ENCODE measurements around the gene EXOSC5.
"Not testable (repeated sequence)": the region's sequence is repeated elsewhere in the genome, so short reads cannot be mapped to it uniquely, and the experiment has no call there.

EXOSC5 gene

DNA sequence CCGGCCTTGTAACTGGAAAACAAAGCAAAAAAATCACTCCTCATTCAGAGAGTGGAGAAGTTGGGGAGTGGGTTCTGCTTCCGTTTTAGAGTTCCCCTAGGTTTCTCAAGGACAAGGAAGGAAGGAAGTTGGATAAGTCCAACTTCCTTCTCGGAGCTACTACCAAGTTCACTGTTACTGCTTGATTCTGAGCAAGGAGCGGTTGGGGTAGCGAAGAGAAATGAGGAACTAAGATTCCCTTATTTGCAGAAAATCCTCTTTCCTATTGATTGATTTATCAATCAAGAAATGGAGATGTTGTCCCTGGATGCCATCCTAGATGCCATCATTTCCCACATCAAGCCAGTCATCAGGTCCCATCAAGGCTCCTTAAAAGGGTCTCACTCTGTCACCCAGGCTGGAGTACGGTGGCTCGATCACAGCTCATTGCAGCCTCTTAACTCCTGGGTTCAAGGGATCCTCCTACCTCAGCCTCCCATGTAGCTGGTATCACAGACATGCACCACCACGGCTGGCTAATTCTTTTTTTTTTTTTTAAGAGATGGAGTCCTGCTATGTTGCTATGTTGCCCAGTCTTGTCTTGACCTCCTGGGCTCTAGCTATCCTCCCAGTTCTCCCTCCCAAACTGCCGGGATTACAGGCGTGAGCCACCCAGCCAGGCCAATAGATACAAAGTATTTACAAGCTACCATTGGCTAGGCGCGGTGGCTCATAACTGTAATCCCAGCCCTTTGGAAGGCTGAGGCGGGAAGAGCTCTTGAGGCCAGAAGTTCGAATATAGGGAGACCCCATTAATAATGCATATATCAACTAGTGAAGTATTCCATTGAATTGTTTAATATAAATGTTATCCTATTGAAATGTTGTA is 32.4 kb downstream of the EXOSC5 start:
- DNase-seq = no peak

GRCh38 chr19:41363753-41364523 is 33.2 kb downstream of the EXOSC5 start, which contains the start of gene B9D2:
Gene B9D2, minus strand, starts transcription at chr19:41364149. Its CDS starts 630 bp downstream, at chr19:41363519.
- peak; percentile 100 for DNase-seq

DNA sequence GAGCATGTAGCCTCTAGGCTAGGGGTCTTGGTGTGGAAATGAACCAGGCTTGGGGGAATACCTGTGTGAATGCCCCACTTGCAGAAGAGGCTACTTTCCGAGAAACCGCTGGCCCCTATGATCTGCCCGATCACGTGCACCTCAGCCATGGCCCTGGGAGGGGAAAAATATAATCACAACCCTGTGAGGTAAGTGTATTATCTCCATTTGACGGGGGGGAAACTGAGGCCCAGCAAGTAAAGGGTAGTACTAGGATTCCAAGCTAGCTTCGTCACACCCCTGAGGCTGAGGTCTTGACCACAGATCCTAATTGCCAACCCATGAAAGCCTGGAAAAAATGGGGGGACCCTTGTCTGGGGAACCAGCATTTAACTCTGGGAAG is 33.8 kb downstream of the EXOSC5 start:
- DNase-seq = no peak

DNA sequence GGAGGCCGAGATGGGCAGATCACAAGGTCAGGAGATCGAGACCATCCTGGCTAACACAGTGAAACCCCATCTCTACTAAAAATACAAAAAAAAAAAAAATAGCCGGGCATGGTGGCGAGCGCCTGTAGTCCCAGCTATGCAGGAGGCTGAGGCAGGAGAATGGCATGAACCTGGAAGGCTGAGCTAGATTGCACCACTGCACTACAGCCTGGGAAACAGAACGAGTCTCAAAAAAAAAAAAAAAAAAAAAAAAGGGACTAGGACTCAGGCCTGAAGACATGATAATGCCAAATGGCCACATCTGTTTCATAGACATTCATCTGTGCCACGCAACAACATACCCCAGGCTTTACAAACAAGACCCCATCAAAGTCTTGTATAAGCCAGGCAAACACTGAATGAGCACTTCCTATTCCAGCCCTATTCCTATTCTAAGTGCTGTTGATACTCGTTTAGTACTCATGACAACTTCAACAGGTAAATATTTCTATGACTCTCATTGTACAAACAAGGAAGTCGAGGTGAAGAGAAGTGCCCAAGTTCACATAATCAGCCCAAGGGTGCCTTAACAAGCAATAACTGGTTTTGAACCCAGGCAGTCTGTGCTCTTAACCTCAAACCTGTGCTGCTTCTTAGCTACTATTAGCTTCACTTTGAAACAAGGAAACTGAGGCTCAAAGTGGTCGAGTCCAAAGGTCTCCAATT is 34.9 kb downstream of the EXOSC5 start:
- DNase-seq = no peak

DNA sequence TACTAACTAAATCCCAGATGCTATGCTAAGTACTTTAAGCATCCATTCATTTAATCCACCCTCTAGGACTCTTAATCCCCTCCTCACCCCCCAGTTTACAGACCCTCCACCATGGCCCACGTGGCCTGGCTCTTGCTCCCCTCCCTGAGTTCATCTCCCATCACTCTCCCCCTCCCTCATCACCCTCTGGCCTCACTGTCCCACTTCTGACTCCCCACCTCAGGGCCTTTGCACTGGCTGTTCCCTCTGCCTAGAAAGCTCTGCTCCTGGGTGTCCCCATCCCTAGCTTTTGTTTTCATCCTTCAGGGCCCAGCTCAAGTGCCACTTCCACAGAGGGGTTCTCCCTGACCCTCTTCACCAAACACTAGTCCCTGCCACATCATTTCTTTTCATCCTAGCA is 37.4 kb downstream of the EXOSC5 start:
- DNase-seq = no peak

- DNase-seq = no peak
Measured at GRCh38 chr19:41357746-41358145, 39.4 kb downstream of the EXOSC5 start.

DNA sequence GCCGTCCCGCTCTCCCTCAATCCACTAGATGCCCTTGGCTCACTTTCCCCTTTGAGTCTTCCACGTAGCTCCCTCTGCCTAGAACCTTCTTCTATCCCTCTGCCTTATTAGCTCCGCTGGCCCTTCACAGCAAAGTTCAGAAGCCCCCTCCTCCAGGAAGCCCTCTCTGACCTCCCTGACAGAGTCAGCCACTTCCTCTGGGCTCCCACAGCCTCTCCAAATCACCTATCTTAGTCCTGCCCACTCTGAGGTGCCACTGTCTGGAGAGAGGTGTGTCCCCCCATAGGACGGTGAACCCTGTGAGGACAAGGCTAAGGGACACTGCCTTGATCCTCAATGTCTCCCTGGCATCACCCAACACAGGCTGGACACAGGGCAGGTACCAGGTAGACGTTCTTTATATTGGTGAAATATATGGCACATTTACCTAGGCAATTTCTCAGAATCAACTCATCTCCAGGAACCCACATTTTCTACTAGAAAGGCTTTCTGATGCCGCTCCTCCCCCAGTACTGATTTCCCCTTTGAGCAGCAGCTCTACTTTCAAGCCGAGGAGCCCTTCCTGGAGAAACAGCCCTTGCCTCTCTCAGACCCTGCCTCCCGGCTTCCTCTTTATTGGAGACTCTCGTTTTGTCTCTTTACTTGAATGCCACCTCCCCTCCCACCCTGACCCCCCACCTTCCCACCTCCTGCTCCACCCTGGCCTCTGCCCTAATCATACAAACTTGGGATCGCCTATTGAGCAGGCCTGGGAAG is 40.0 kb downstream of the EXOSC5 start:
- no peak for DNase-seq

- no peak for DNase-seq
Measured at GRCh38 chr19:41355802-41356201, 41.4 kb downstream of the EXOSC5 start.

- DNase-seq = no peak
Measured at GRCh38 chr19:41355035-41355434, 42.1 kb downstream of the EXOSC5 start.

DNA sequence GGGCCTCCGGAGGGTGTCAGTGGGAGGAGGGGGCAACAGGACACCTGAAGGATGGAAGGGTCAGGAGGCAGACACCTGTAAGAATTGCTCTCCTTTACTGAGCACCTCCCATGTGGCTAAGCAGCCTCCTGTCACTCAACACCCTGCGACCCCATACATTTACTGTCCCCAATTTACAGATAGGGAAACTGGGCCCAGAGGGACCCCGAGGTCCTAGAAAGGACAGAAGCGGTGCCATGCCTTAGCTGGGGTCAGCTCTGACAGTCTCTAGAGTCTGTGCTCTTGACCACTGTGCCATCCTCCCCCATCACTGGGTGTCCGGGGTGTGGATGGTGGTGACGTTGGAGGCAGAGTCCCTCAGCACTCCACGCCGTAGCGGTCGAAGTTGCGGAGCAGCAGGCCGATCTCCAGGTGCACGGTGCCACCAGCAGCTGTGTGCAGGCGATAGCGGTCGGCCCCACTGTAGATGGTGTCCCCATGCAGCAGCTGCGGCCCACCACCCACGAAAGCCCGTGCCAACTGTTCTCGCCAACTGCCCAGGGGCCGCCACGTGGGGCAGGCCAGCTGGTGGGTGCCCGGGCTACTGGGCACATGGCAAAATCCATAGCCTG is 42.7 kb downstream of the EXOSC5 start:
- no peak for DNase-seq

DNA sequence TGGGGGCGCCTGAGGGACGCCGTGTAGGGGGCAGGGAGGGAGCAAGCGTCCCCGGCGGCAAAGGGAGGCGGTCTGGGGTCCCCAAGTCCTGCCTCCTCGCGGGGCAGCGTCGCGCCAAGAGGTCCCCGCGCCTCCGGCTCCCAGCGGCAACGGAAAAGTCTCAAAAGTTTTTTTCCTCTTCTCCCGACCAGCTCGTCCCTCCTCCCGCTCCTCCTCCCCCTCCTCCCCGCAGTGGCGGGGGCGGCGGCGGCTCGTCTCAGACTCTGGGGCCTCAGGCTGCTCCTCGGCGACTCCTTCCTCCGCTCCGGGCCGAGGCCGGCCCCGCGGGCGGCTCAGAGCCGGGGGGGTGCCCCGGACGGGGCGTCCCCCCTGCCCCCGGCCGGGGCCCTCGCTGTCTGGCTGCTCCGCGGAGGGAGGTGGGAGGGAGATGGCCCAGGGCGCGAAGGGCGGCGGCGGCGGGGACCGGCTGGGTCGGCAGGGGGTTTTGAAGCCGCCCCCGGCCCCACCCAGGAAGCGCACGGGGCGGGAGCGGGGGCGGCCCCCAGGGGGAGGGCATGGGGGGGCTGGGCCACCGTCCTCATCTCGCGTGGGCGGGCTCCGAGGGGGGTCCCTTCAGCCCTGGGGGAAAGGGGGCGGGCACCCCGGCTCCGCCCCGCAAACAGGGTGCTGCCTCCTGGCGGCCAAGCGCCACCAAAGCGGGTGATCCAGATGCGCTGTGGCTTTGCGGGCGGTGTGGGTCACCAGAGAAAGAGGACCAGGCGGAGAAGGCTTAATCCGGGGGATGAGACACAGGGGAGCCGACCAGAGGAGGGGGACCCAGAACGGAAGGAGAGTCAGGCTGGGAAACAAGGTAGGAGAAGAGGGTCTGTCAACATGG is 43.5 kb downstream of the EXOSC5 start, which contains the start of gene TGFB1:
TSS of gene TGFB1 (minus strand) at position 457 of the 877 bp plus-strand sequence. CDS start 878 bp downstream, outside the sequence.
- peak; percentile 70 for DNase-seq

DNA sequence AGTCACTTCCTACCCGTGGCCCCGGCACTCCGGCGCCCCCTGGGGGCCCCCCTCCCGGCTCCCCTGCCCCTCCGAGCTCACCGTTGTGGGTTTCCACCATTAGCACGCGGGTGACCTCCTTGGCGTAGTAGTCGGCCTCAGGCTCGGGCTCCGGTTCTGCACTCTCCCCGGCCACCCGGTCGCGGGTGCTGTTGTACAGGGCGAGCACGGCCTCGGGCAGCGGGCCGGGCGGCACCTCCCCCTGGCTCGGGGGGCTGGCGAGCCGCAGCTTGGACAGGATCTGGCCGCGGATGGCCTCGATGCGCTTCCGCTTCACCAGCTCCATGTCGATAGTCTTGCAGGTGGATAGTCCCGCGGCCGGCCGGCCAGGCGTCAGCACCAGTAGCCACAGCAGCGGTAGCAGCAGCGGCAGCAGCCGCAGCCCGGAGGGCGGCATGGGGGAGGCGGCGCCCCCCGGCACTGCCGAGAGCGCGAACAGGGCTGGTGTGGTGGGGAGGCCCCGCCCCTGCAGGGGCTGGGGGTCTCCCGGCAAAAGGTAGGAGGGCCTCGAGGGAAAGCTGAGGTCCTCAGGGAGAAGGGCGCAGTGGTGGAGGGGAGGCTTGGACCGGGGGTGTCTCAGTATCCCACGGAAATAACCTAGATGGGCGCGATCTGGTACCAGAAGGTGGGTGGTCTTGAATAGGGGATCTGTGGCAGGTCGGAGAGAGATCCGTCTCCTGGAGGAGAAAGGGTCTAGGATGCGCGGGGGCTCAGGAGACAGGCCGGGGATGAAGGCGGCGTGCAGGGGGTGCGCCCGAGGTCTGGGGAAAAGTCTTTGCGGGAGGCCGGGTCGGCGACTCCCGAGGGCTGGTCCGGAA is 44.3 kb downstream of the EXOSC5 start:
- peak; percentile 81 for DNase-seq

- no peak for DNase-seq
Measured at GRCh38 chr19:41352279-41352608, 44.9 kb downstream of the EXOSC5 start.

DNA sequence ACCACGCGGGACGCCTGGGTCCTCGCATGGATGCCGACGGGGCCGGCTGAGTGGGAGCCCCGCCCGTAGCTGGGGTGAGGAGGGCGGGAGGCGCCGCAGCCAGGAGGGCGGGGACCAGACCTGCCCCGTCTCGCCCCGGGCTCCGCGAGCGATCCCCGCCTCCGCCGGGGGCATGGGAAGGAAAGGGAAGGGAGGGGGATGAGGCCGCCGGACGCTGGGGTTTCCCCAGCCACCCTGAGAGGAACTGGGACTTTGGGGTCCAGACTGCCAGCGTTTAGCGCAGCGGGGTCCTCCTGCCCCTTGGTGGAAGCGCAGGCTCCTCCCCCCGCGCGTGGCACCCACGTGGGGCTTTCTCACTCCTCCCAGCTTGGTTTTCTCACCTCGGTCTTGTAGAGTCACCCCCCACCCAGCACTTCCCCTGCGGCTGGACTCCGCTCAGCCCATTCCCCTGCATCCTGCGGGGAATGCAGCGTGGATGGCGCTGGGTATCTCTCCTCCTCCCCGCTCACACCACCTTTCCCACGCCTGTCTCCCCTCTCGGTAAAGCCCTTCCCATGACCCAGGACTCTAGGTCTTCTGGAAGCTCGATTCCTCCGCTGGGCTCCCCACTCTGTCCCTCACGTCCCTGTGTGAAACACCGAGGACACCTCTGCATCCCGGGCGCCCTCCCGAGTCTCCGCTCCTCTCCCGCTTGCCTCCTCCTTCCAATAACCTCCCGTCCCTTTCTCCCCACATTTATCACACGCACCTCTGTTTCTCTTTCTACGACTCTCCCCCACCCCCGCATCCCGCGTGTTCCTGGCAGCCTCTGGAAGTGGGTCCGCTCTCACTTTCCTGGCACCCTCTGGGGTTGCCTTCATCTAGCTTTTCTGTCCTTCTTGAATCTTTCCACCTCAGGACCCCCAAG is 45.6 kb downstream of the EXOSC5 start:
- DNase-seq = peak; percentile 54

DNA sequence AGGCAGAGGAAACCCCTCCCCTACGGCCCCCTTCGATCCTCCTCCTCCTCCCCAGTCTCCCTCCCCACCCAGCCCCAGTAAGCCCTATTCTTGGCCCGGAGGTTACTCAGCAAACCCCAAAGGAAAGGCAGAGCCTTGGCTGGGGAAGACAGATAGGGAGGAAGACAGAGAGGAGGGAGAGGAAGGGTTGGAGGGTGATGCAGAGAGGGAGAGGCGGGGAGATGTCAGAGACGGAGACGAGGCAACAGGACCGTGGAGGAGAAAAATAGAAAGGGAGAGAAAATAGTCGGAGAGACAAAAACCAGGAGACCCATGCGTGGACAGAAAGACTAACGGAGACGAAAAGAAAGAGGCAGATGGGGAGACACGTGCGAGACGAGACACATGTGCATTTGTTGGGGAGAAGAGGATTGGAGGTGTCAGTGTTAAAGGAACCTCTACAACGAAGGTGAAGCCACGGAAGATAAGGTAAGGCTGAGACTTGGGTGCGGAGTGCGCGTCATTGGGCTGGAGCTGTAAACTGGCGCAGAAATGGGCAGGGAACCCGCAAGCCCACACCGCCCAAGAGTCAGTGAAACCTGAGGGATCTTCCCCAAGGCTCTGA is 46.3 kb downstream of the EXOSC5 start:
- no peak for DNase-seq

DNA sequence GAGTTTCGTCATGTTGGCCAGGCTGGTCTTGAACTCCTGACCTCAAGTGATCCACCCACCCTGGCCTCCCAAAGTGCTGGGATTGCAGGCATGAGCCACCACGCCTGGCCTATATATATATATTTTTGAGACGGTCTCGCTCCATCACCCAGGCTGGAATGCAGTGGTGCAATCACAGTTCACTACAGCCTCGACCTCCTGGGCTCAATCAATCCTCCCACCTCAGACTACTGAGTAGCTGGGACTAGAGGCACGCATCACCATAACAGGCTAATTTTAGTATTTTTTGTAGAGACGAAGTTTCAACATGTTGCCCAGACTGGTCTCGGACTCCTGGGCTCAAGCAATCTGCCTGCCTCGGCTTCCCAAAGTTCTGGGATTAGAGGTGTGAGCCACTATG is 50.2 kb downstream of the EXOSC5 start:
- not testable (repeated sequence) for DNase-seq

- no peak for DNase-seq
Measured at GRCh38 chr19:41344162-41344561, 53.0 kb downstream of the EXOSC5 start.

DNA sequence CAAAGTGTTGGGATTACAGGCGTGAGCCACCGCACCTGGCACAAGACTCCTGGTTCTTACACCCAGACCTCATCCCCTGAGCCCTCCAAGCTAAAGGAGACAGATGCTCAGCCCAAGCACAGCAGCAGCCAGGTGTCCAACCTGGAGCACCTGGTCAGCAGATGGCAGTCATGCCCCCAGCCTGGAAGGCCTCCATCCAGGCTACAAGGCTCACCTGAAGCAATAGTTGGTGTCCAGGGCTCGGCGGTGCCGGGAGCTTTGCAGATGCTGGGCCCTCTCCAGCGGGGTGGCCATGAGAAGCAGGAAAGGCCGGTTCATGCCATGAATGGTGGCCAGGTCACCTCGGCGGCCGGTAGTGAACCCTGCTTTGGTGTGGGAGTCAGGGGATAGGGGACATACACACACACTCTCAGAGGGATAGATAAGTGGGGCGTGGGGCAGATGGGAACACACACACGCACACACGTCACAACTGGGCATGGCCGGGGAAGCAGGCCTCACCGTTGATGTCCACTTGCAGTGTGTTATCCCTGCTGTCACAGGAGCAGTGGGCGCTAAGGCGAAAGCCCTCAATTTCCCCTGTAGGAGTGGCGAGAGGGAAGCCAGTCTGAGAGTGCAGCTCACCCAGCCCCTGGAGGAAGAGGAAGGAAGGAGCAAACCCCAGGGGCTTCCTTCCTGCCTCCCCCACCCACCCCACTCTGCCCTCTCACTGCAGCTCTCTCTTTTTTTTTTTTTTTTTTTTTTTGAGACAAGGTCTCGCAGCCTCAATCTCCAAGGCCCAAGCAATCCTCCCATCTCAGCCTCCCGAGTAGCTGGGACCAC is 55.3 kb downstream of the EXOSC5 start:
- no peak for DNase-seq

All from retina (tissue), 1 donor.